Hepatocyte (in vitro differentiated cells): Measurements from ENCODE around the gene CAV3.

ENCODE experiments used
- EZH2 ChIP-seq: fragments of 200-600 bp; sonication (generic); IDR thresholded peaks from 2 replicates; pipeline ENCODE4 v1.6.1; 2016; ENCODE audit warnings: antibody characterized with exemption, mild to moderate bottlenecking, borderline replicate concordance
- EZH2phosphoT487 ChIP-seq: fragments of 200-600 bp; sonication (generic); IDR thresholded peaks from one replicate; pipeline ENCODE4 v1.6.1; 2018; ENCODE audit warnings: antibody characterized with exemption, mild to moderate bottlenecking, low read depth, moderate library complexity; ENCODE audit not compliant: unreplicated experiment, severe bottlenecking
- TF ChIP-seq, protein P1 (sequence below): fragments of 200-600 bp; sonication (generic); IDR thresholded peaks from 2 replicates; pipeline ENCODE4 v1.5.1; 2016; ENCODE audit warnings: antibody characterized with exemption, mild to moderate bottlenecking; ENCODE audit not compliant: poor library complexity

DNA sequence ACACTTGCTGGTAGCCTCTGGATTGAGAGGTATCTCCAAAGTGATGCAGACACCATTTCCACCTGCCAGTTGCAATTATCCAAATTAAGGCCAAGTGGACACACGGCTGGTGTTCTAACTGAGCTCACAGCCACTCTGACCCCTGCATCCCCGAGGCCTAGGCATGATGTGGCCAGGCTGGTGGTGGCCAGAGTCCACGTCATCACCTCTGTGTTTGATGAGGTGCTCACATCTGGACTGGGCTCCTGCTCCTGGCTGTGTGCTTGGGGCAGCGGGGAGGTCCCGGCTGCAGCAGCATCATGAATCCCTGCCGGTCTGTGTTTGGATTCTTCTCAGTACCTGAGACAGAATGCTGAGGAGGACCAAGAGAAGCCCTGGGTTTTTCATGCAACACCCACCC lies 30.9 kb downstream of the CAV3 start:
- TF ChIP-seq, protein P1, sequence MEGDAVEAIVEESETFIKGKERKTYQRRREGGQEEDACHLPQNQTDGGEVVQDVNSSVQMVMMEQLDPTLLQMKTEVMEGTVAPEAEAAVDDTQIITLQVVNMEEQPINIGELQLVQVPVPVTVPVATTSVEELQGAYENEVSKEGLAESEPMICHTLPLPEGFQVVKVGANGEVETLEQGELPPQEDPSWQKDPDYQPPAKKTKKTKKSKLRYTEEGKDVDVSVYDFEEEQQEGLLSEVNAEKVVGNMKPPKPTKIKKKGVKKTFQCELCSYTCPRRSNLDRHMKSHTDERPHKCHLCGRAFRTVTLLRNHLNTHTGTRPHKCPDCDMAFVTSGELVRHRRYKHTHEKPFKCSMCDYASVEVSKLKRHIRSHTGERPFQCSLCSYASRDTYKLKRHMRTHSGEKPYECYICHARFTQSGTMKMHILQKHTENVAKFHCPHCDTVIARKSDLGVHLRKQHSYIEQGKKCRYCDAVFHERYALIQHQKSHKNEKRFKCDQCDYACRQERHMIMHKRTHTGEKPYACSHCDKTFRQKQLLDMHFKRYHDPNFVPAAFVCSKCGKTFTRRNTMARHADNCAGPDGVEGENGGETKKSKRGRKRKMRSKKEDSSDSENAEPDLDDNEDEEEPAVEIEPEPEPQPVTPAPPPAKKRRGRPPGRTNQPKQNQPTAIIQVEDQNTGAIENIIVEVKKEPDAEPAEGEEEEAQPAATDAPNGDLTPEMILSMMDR, result no peak
- TF ChIP-seq EZH2phosphoT487, result no peak
- TF ChIP-seq EZH2, result no peak
